Fibroblast of the aortic adventitia (primary cell): ENCODE data around the gene HSD17B11. TPM values are rescaled to one million over a fixed set of nuclear protein-coding genes. Genes with fewer than 3 reads are reported as not detected.
A peak's percentile ranks its signal among the peaks of the same experiment; 100 is the strongest.
"Not testable (repeated sequence)": the region's sequence is repeated elsewhere in the genome, so short reads cannot be mapped to it uniquely, and the experiment has no call there.

Experiments used
- DNase-seq: peaks from one replicate; pipeline ENCODE4 v3.0.0-alpha.2; 2010; ENCODE audit warnings: low read depth
- H3K4me3 ChIP-seq: 2 replicates; pipeline ENCODE4 v1.5.1; 2011; ENCODE audit warnings: low read depth, mild to moderate bottlenecking, control low read depth, low read length, moderate library complexity
- total RNA-seq: library from RNA; depleted of rRNA; stranded (reverse); fragments of >200 nt; gene quantifications from 2 replicates; pipeline ENCODE4 v1.2.3, GENCODE V29; 2012; ENCODE audit warnings: low replicate concordance
- TF ChIP-seq, protein P1 (sequence below): IDR thresholded peaks from 2 replicates; pipeline ENCODE4 v1.5.1; 2011; ENCODE audit warnings: mild to moderate bottlenecking, low read length, control low read depth, inconsistent platforms; ENCODE audit not compliant: insufficient read depth

Gene HSD17B11
- total RNA-seq, 1 donor = 46.8 TPM

GRCh38 chr4:87388901-87389300, 2.1 kb downstream of the HSD17B11 start:
- H3K4me3 ChIP-seq = no peak overlapping the region
- DNase-seq = no peak
- TF ChIP-seq, protein P1, sequence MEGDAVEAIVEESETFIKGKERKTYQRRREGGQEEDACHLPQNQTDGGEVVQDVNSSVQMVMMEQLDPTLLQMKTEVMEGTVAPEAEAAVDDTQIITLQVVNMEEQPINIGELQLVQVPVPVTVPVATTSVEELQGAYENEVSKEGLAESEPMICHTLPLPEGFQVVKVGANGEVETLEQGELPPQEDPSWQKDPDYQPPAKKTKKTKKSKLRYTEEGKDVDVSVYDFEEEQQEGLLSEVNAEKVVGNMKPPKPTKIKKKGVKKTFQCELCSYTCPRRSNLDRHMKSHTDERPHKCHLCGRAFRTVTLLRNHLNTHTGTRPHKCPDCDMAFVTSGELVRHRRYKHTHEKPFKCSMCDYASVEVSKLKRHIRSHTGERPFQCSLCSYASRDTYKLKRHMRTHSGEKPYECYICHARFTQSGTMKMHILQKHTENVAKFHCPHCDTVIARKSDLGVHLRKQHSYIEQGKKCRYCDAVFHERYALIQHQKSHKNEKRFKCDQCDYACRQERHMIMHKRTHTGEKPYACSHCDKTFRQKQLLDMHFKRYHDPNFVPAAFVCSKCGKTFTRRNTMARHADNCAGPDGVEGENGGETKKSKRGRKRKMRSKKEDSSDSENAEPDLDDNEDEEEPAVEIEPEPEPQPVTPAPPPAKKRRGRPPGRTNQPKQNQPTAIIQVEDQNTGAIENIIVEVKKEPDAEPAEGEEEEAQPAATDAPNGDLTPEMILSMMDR = no peak

GRCh38 chr4:87387237-87387636, 3.8 kb downstream of the HSD17B11 start:
- DNase-seq = no peak
- TF ChIP-seq, protein P1 = no peak
- H3K4me3 ChIP-seq = no peak overlapping the region

DNA sequence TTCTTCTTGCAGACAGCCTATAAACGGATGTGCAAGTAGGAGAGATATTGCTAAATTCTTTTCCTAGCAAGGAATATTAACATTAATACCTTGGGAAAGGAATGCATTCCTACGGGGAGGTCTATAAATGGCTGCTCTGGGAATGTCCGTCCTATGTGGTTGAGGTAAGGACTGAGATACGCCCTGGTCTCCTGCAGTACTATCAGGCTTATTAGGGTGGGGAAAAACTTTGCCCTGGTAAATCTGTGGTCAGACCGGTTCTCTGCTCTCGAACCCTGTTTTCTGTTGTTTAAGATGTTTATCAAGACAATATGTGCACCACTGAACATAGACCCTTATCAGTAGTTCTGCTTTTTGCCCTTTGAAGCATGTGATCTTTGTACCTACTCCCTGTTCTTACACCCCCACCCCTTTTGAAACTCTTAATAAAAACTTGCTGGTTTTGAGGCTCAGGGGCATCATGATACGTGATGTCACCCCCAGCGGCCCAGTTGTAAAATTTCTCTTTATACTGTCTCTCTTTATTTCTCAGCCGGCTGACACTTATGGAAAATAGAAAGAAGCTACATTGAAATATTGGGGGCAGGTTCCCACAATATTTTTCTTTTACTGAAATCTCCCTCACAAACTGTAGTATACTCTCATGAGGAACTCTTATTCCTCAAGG, 6.4 kb downstream of the HSD17B11 start:
- DNase-seq, H3K4me3 ChIP-seq: not testable (repeated sequence)

- H3K4me3 ChIP-seq = no peak overlapping the region
- TF ChIP-seq, protein P1 = no peak
- no peak for DNase-seq
Measured at GRCh38 chr4:87382931-87383330, 8.1 kb downstream of the HSD17B11 start.

- no peak overlapping the region for H3K4me3 ChIP-seq
- TF ChIP-seq, protein P1 = no peak
Measured at GRCh38 chr4:87382116-87382515, 8.9 kb downstream of the HSD17B11 start.

GRCh38 chr4:87377816-87378215, 13.2 kb downstream of the HSD17B11 start:
- no peak overlapping the region for H3K4me3 ChIP-seq
- no peak for DNase-seq
- TF ChIP-seq, protein P1 = no peak

More at GRCh38 chr4:87382116-87382515, 8.9 kb downstream of the HSD17B11 start:
- no peak for DNase-seq

DNA sequence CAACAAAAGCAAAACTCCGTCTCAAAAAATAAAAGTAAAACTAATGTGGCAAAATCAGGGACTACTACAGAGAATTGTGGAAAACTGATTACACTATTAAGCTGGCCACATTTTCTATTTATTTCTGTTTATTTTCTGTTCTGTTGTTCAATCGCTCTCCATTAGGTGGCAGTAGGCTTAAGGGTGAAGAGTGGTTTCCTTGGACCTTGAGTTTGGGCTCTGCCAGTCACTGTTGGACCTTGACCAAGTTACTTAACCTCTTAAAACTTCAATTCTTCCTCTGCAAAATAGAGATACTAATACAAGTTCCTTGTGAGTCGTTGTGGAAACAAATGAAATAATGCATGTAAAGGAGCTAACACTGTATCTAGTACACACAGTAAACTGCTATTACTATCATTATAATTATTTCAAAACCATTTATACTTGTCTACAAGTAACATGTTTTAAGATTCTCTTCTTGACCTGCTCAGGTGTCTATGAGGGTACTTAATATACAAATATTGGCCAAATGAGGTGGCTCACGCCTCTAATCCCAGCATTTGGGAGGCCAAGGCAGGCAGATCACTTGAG, 15.2 kb downstream of the HSD17B11 start:
- peak; percentile 94 for DNase-seq
- TF ChIP-seq, protein P1 = peak; percentile 76
- no peak overlapping the region for H3K4me3 ChIP-seq
